ENCODE measurements around the gene TEAD1. TPM values are rescaled to one million over a fixed set of nuclear protein-coding genes. Genes with fewer than 3 reads are reported as not detected.
A peak's percentile ranks its signal among the peaks of the same experiment; 100 is the strongest.

TEAD1 gene
- total and polyA plus RNA-seq, 2 experiments from 2014 or later, result 24.5 to 103 TPM

- H3K4me2 ChIP-seq, result no peak overlapping the region
- Mint-ChIP-seq H3K4me3 (no peak overlapping the region), H3K36me3 (ENCODE audit: low read depth) (peaks cover 61% of the 10 kb centered on the region), H3K9me3 (0 out of 3 replicates have a peak, but pooled peaks cover 3% of the 10 kb centered on the region), H3K4me1 (no peaks in the 10 kb centered on the region), H3K27ac (peak overlapping the region; percentile 17), H3K27me3 (ENCODE audit: insufficient read depth, low read depth, poor library complexity) (peaks cover 3% of the 10 kb centered on the region)
- H2AFZ ChIP-seq, result no peak overlapping the region
- no peak overlapping the region for H3K4me3 ChIP-seq
- H3F3A ChIP-seq (replicated peaks; ENCODE audit: low read depth), result no peaks in the 10 kb centered on the region
- no peaks in the 10 kb centered on the region for H3K9me2 ChIP-seq (ENCODE audit: insufficient read depth)
- H3K4me1 ChIP-seq (ENCODE audit: insufficient read depth), result no peaks in the 10 kb centered on the region
- peaks cover 22% of the 10 kb centered on the region for H3K36me3 ChIP-seq (ENCODE audit: insufficient read depth)
- H3K27ac ChIP-seq (ENCODE audit: low read depth), result no peak overlapping the region
- no peak for TF ChIP-seq STAT1 (IDR thresholded peaks at IDR 0.05; ENCODE audit: unreplicated experiment)
- TF ChIP-seq CREB1 (CRISPR knock-in tag; IDR thresholded peaks at IDR 0.05; ENCODE audit: low read depth), result no peak
- TF ChIP-seq, protein P1, sequence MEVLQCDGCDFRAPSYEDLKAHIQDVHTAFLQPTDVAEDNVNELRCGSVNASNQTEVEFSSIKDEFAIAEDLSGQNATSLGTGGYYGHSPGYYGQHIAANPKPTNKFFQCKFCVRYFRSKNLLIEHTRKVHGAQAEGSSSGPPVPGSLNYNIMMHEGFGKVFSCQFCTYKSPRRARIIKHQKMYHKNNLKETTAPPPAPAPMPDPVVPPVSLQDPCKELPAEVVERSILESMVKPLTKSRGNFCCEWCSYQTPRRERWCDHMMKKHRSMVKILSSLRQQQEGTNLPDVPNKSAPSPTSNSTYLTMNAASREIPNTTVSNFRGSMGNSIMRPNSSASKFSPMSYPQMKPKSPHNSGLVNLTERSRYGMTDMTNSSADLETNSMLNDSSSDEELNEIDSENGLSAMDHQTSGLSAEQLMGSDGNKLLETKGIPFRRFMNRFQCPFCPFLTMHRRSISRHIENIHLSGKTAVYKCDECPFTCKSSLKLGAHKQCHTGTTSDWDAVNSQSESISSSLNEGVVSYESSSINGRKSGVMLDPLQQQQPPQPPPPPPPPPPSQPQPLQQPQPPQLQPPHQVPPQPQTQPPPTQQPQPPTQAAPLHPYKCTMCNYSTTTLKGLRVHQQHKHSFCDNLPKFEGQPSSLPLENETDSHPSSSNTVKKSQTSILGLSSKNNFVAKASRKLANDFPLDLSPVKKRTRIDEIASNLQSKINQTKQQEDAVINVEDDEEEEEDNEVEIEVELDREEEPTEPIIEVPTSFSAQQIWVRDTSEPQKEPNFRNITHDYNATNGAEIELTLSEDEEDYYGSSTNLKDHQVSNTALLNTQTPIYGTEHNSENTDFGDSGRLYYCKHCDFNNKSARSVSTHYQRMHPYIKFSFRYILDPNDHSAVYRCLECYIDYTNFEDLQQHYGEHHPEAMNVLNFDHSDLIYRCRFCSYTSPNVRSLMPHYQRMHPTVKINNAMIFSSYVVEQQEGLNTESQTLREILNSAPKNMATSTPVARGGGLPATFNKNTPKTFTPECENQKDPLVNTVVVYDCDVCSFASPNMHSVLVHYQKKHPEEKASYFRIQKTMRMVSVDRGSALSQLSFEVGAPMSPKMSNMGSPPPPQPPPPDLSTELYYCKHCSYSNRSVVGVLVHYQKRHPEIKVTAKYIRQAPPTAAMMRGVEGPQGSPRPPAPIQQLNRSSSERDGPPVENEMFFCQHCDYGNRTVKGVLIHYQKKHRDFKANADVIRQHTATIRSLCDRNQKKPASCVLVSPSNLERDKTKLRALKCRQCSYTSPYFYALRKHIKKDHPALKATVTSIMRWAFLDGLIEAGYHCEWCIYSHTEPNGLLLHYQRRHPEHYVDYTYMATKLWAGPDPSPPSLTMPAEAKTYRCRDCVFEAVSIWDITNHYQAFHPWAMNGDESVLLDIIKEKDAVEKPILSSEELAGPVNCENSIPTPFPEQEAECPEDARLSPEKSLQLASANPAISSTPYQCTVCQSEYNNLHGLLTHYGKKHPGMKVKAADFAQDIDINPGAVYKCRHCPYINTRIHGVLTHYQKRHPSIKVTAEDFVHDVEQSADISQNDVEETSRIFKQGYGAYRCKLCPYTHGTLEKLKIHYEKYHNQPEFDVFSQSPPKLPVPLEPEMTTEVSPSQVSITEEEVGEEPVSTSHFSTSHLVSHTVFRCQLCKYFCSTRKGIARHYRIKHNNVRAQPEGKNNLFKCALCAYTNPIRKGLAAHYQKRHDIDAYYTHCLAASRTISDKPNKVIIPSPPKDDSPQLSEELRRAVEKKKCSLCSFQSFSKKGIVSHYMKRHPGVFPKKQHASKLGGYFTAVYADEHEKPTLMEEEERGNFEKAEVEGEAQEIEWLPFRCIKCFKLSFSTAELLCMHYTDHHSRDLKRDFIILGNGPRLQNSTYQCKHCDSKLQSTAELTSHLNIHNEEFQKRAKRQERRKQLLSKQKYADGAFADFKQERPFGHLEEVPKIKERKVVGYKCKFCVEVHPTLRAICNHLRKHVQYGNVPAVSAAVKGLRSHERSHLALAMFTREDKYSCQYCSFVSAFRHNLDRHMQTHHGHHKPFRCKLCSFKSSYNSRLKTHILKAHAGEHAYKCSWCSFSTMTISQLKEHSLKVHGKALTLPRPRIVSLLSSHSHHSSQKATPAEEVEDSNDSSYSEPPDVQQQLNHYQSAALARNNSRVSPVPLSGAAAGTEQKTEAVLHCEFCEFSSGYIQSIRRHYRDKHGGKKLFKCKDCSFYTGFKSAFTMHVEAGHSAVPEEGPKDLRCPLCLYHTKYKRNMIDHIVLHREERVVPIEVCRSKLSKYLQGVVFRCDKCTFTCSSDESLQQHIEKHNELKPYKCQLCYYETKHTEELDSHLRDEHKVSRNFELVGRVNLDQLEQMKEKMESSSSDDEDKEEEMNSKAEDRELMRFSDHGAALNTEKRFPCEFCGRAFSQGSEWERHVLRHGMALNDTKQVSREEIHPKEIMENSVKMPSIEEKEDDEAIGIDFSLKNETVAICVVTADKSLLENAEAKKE (CRISPR knock-in tag; IDR thresholded peaks at IDR 0.05), result no peak
- no peak for TF ChIP-seq EZH2phosphoT487 (IDR thresholded peaks at IDR 0.05; ENCODE audit: unreplicated experiment)
- TF ChIP-seq, protein P2, sequence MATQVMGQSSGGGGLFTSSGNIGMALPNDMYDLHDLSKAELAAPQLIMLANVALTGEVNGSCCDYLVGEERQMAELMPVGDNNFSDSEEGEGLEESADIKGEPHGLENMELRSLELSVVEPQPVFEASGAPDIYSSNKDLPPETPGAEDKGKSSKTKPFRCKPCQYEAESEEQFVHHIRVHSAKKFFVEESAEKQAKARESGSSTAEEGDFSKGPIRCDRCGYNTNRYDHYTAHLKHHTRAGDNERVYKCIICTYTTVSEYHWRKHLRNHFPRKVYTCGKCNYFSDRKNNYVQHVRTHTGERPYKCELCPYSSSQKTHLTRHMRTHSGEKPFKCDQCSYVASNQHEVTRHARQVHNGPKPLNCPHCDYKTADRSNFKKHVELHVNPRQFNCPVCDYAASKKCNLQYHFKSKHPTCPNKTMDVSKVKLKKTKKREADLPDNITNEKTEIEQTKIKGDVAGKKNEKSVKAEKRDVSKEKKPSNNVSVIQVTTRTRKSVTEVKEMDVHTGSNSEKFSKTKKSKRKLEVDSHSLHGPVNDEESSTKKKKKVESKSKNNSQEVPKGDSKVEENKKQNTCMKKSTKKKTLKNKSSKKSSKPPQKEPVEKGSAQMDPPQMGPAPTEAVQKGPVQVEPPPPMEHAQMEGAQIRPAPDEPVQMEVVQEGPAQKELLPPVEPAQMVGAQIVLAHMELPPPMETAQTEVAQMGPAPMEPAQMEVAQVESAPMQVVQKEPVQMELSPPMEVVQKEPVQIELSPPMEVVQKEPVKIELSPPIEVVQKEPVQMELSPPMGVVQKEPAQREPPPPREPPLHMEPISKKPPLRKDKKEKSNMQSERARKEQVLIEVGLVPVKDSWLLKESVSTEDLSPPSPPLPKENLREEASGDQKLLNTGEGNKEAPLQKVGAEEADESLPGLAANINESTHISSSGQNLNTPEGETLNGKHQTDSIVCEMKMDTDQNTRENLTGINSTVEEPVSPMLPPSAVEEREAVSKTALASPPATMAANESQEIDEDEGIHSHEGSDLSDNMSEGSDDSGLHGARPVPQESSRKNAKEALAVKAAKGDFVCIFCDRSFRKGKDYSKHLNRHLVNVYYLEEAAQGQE (IDR thresholded peaks at IDR 0.05; ENCODE audit: unreplicated experiment), result no peak
- no peak for TF ChIP-seq JUNB (IDR thresholded peaks at IDR 0.05; ENCODE audit: unreplicated experiment)
- no peak for TF ChIP-seq ZNF114 (CRISPR knock-in tag; IDR thresholded peaks at IDR 0.05)
- no peak for TF ChIP-seq ZNF331 (CRISPR knock-in tag; IDR thresholded peaks at IDR 0.05; ENCODE audit: low read depth)
- TF ChIP-seq, protein P3, sequence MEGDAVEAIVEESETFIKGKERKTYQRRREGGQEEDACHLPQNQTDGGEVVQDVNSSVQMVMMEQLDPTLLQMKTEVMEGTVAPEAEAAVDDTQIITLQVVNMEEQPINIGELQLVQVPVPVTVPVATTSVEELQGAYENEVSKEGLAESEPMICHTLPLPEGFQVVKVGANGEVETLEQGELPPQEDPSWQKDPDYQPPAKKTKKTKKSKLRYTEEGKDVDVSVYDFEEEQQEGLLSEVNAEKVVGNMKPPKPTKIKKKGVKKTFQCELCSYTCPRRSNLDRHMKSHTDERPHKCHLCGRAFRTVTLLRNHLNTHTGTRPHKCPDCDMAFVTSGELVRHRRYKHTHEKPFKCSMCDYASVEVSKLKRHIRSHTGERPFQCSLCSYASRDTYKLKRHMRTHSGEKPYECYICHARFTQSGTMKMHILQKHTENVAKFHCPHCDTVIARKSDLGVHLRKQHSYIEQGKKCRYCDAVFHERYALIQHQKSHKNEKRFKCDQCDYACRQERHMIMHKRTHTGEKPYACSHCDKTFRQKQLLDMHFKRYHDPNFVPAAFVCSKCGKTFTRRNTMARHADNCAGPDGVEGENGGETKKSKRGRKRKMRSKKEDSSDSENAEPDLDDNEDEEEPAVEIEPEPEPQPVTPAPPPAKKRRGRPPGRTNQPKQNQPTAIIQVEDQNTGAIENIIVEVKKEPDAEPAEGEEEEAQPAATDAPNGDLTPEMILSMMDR (conservative IDR thresholded peaks at IDR 0.05; ENCODE audit: low read depth in 2 of 2), result no peak
- TF ChIP-seq, protein P4, sequence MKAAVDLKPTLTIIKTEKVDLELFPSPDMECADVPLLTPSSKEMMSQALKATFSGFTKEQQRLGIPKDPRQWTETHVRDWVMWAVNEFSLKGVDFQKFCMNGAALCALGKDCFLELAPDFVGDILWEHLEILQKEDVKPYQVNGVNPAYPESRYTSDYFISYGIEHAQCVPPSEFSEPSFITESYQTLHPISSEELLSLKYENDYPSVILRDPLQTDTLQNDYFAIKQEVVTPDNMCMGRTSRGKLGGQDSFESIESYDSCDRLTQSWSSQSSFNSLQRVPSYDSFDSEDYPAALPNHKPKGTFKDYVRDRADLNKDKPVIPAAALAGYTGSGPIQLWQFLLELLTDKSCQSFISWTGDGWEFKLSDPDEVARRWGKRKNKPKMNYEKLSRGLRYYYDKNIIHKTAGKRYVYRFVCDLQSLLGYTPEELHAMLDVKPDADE (IDR thresholded peaks at IDR 0.05), result no peak
- TF ChIP-seq EZH2 (IDR thresholded peaks at IDR 0.05; ENCODE audit: low read depth, unreplicated experiment), result no peak
- no peak for TF ChIP-seq POLR2AphosphoS5 (IDR thresholded peaks at IDR 0.05; ENCODE audit: low read depth)
- TF ChIP-seq NANOG (IDR thresholded peaks at IDR 0.05; ENCODE audit: borderline replicate concordance), result no peak
- ATAC-seq, result peak; percentile 52
- H3K27me3 ChIP-seq (ENCODE audit: insufficient read depth), result no peaks in the 10 kb centered on the region
- no peaks in the 10 kb centered on the region; the same call in 1 of the 2 replicates for H4K20me1 ChIP-seq (replicated peaks; ENCODE audit: insufficient read depth)
- DNase-seq (ENCODE audit: low spot score), result no peak
- H3K79me2 ChIP-seq (replicated peaks; ENCODE audit: insufficient read depth), result no peaks in the 10 kb centered on the region
Measured at GRCh38 chr11:12936200-12936599, 262.0 kb downstream of the TEAD1 start.
